ENCODE results near the gene PAK5. TPM values are rescaled to one million over a fixed set of nuclear protein-coding genes. Genes with fewer than 3 reads are reported as not detected.

The PAK5 gene
- polyA plus RNA-seq, 1 of the 3 experiments (the other 2 are of a cell fraction): 0.03 TPM

DNA sequence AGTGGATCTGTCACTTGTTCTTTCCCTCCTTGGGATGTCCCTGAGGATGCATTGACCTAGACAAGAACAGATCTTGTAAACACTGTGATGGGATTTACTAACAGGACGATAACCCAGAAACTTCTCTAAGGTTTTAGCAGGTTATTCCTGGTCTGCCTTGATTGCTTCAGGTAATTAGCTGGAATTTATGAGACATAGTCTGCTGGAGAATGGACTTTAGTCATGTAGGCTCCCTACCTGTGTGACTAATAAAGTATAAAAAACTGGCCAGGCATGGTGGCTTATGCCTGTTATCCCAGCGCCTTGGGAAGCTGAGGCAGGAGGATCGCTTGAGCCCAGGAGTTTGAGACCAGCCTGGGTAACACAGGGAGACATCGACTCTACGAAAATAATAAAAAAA is 96.1 kb downstream of the PAK5 start:
- TF ChIP-seq IRF3 (IDR thresholded peaks at IDR 0.05; ENCODE audit: low read depth, low read length) (no peak), RFX5 (IDR thresholded peaks at IDR 0.05; ENCODE audit: low read length) (no peak)
- CTCF ChIA-PET: no interaction called here
- no peaks in the 10 kb centered on the region for H3K9me2 ChIP-seq

DNA sequence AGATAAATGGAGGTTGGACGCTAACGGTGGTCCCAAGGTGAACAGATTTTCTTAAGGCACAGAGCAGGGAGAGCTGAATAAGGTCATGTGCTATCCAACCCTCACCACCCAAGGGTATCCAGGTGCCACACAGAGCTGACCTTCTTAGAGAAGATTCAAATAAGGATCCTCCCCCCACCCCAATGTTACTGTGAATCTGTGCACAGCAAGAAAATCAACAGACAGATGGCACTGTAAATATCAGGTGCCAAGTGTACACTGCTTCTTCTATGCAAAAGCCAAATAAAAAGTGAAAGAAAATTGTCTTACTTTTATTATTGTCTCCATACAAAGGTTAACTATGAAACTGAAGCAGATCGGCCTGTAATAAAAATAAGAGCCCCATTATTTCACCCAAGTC is 96.9 kb downstream of the PAK5 start:
- H3K79me2 ChIP-seq (ENCODE audit: insufficient read depth): no peaks in the 10 kb centered on the region
- no peaks in the 10 kb centered on the region for H3K4me1 ChIP-seq (ENCODE audit: control insufficient read depth in 1 of 2, insufficient read depth in 2 of 2, low read depth in 1 of 2, low read length in 1 of 2)
- H3K4me2 ChIP-seq: no peak overlapping the region
- no peak for DNase-seq
- H3K27ac ChIP-seq (ENCODE audit: low read depth in 2 of 2, low read length in 1 of 2): no peak overlapping the region
- H3K36me3 ChIP-seq (replicated peaks in 1 of 2; ENCODE audit: control insufficient read depth in 1 of 2, insufficient read depth in 2 of 2, low read length in 1 of 2): no peaks in the 10 kb centered on the region
- WGBS (ENCODE audit: low lambda C conversion rate): 18% methylated on average over 3 of the region's 3 CpGs
- H3K9ac ChIP-seq: no peak overlapping the region
- H2AFZ ChIP-seq (ENCODE audit: low read depth): no peak overlapping the region
- H3K9me3 ChIP-seq: no peaks in the 10 kb centered on the region
- ChIA-PET CTCF (no interaction called here), POLR2A (no interaction called here)
- no peaks in the 10 kb centered on the region for H3K9me2 ChIP-seq
- no peaks in the 10 kb centered on the region for H3F3A ChIP-seq (replicated peaks; ENCODE audit: insufficient read depth)
- no peak for TF ChIP-seq MEF2A (IDR thresholded peaks at IDR 0.05; ENCODE audit: borderline replicate concordance, low read depth)
- no peak for TF ChIP-seq TCF12 (IDR thresholded peaks at IDR 0.05)
- no peak for TF ChIP-seq SMC3 (IDR thresholded peaks at IDR 0.05; ENCODE audit: low read depth, low read length)
- no peak for TF ChIP-seq GABPA (IDR thresholded peaks at IDR 0.05; ENCODE audit: low read depth)
- TF ChIP-seq EP300 (IDR thresholded peaks at IDR 0.05; ENCODE audit: borderline replicate concordance in 1 of 2, low read depth in 1 of 2, low read length in 1 of 2): no peak
- no peak for TF ChIP-seq RCOR1 (IDR thresholded peaks at IDR 0.05; ENCODE audit: low read length)
- no peak for TF ChIP-seq JUND (IDR thresholded peaks at IDR 0.05)
- no peak for TF ChIP-seq IRF3 (IDR thresholded peaks at IDR 0.05; ENCODE audit: low read depth, low read length)
- TF ChIP-seq CHD2 (IDR thresholded peaks at IDR 0.05; ENCODE audit: low read length, partially characterized antibody): no peak
- TF ChIP-seq TAF1 (IDR thresholded peaks at IDR 0.05; ENCODE audit: borderline replicate concordance, low read depth, low read length): no peak
- no peak for TF ChIP-seq USF1 (IDR thresholded peaks at IDR 0.05; ENCODE audit: borderline replicate concordance, low read depth)
- TF ChIP-seq FOXJ3 (CRISPR knock-in tag; IDR thresholded peaks at IDR 0.05): no peak
- no peaks in the 10 kb centered on the region for H3K27me3 ChIP-seq (ENCODE audit: insufficient read depth)
- H4K20me1 ChIP-seq (ENCODE audit: insufficient read depth): no peaks in the 10 kb centered on the region
- no peak overlapping the region for H3K4me3 ChIP-seq (ENCODE audit: low read depth in 2 of 2, low read length in 1 of 2)

More for the DNA sequence above, 96.1 kb downstream of the PAK5 start:
- H4K20me1 ChIP-seq (ENCODE audit: insufficient read depth): no peaks in the 10 kb centered on the region
- H3K4me1 ChIP-seq (ENCODE audit: control insufficient read depth in 1 of 2, insufficient read depth in 2 of 2, low read depth in 1 of 2, low read length in 1 of 2): no peaks in the 10 kb centered on the region
- no peak for DNase-seq
- H3K4me2 ChIP-seq: no peak overlapping the region
- H3K27me3 ChIP-seq (ENCODE audit: insufficient read depth): no peaks in the 10 kb centered on the region
- no peak overlapping the region for H2AFZ ChIP-seq (ENCODE audit: low read depth)
- 16% methylated on average over 5 of the region's 5 CpGs for WGBS (ENCODE audit: low lambda C conversion rate)
- POLR2A ChIA-PET: no interaction called here
- H3K4me3 ChIP-seq (ENCODE audit: low read depth in 2 of 2, low read length in 1 of 2): no peak overlapping the region
- H3K36me3 ChIP-seq (replicated peaks in 1 of 2; ENCODE audit: control insufficient read depth in 1 of 2, insufficient read depth in 2 of 2, low read length in 1 of 2): no peaks in the 10 kb centered on the region
- H3F3A ChIP-seq (replicated peaks; ENCODE audit: insufficient read depth): no peaks in the 10 kb centered on the region
- H3K9me3 ChIP-seq: no peaks in the 10 kb centered on the region
- no peak overlapping the region for H3K9ac ChIP-seq
- H3K27ac ChIP-seq (ENCODE audit: low read depth in 2 of 2, low read length in 1 of 2): no peak overlapping the region
- no peaks in the 10 kb centered on the region for H3K79me2 ChIP-seq (ENCODE audit: insufficient read depth)

Measured in SK-N-SH (cell line).